Kidney epithelial cell (primary cell): ENCODE results near the gene DAP. TPM values are rescaled to one million over a fixed set of nuclear protein-coding genes. Genes with fewer than 3 reads are reported as not detected.
A peak's percentile ranks its signal among the peaks of the same experiment; 100 is the strongest.

Source experiments
- DNase-seq: peaks from one replicate; pipeline ENCODE4 v3.0.0-alpha.2; 2010; ENCODE audit warnings: low read depth
- H3K27me3 ChIP-seq: 2 replicates; pipeline ENCODE4 v1.6.0; 2011; ENCODE audit warnings: low read length; ENCODE audit not compliant: control insufficient read depth, insufficient read depth
- H3K36me3 ChIP-seq: 2 replicates; pipeline ENCODE4 v1.5.1; 2011; ENCODE audit warnings: low read length; ENCODE audit not compliant: control insufficient read depth, insufficient read depth
- H3K4me3 ChIP-seq: 2 replicates; pipeline ENCODE4 v1.5.1; 2011; ENCODE audit warnings: low read depth, mild to moderate bottlenecking, control low read depth, low read length
- CTCF ChIP-seq: IDR thresholded peaks from 2 replicates; pipeline ENCODE4 v1.5.1; 2011; ENCODE audit warnings: mild to moderate bottlenecking, moderate library complexity, low read length, control low read depth, inconsistent platforms; ENCODE audit not compliant: insufficient read depth, poor library complexity, severe bottlenecking
- total RNA-seq: library from RNA; depleted of rRNA; stranded (reverse); fragments of >200 nt; gene quantifications from 2 replicates; pipeline ENCODE4 v1.2.3, GENCODE V29; 2015

Gene DAP
- total RNA-seq, 1 donor from 2014 or later = 77.7 TPM

DNA sequence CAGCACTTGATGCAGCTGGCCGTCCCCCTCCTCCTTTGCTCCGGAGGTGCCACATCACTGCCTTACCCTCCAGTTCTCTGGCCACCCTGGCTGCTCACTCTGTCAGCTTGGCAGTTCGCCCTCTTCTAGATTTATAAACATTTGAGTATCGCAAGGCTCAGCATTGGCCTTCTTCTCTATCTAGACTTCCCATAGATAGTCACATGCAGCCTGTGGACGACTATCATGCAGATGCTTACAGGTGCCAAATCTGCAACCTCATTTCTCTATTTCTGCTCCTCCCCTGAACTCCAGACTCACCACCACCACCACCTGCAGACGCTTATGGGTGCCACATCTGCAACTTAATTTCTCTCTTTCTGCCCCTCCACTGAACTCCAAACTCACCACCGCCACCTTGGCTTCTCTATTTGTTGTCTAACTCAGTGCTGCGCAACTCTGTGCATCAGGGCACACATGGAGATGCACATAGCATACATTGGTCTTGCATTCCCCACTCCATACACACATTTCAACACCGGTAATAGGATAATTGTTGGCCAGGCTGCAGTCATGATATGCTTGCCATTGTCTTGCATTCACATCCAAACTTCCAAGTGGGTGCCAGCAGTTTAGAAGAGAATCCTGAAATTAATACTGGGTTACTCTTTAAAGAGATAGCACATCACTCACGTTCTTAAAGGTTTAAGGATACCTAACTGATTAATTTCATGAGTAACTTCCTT is 1.9 kb upstream of the DAP start:
- Histone ChIP-seq H3K27me3 (no peaks in the 10 kb centered on the region), H3K36me3 (no peaks in the 10 kb centered on the region), H3K4me3 (no peak overlapping the region)
- DNase-seq = no peak
- TF ChIP-seq CTCF = no peak

GRCh38 chr5:10761933-10762775 is 1.1 kb upstream of the DAP start:
- Histone ChIP-seq H3K36me3 (no peaks in the 10 kb centered on the region), H3K27me3 (no peaks in the 10 kb centered on the region), H3K4me3 (no peak overlapping the region)
- DNase-seq = no peak
- no peak for TF ChIP-seq CTCF

DNA sequence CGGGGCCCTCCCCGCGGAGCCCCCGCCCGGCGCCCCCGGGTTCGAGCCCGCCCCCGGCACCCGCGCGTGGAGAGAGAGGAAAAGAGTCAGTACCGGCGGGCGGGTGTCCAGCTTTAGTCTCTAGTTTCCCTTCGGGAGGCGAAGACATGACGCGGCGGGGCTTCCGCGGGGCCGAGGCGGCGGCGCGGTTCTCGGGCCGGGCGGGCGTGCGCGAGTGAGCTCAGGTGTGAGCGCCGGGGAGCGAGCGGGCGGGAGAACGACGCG is 181 bp downstream of the DAP start:
- Histone ChIP-seq H3K4me3 (peak overlapping the region; percentile 60), H3K27me3 (no peaks in the 10 kb centered on the region), H3K36me3 (no peaks in the 10 kb centered on the region)
- DNase-seq = no peak
- TF ChIP-seq CTCF = no peak

DNA sequence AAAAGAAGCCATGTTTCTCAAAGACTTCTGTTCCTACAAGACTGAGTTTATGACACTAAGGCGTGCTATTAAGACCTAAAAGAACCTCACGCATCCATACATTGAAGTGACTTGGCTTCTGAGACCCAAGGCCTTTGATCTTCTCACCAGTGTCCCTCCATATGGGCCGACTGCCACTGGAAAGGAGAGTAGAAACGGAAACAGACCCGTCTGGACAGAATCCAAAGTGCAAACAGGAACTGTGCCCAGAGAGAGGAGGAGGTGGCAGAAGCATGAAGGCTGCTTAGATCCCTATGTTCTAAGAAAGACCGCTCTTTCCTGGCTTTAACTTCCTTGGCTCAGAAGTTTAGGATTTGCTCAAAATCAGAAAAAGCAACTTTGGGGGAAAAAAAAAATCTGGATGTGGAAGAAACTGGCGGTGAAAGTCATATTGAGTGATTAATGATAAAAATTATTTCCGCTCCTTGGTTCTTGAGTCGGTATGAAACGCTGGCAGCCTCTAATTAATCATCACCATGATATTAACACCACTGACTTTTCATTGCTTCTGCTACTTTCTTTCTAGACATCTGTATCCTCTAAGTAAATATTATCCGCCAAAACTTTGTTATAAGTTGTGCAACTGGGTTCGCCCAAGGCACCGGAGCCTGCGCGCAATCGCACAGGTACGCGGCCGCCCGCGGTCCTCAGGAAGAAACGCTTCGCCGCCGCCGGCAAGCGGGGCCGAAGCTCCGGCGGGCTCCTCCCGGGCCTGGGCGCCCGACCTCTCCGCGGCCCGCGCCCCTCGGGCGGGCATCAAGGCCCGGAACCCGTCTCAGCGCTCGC is 726 bp downstream of the DAP start:
- no peaks in the 10 kb centered on the region for H3K36me3 ChIP-seq
- peak overlapping the region; percentile 60 for H3K4me3 ChIP-seq
- H3K27me3 ChIP-seq = no peaks in the 10 kb centered on the region
- TF ChIP-seq CTCF = no peak
- no peak for DNase-seq

- DNase-seq = no peak
- Histone ChIP-seq H3K36me3 (no peaks in the 10 kb centered on the region), H3K4me3 (no peak overlapping the region), H3K27me3 (no peaks in the 10 kb centered on the region)
- TF ChIP-seq CTCF = no peak
These were observed 1.9 kb downstream of the DAP start for GRCh38 chr5:10759111-10759510.
